GM21619 (cell line): ENCODE data around the gene SCYL3.
"Not testable (repeated sequence)": the region's sequence is repeated elsewhere in the genome, so short reads cannot be mapped to it uniquely, and the experiment has no call there.

Source experiments
- ATAC-seq: cut with Tn5 transposase; IDR thresholded peaks from one replicate; pipeline ENCODE4 v1.9.1; 2021; ENCODE audit not compliant: unreplicated experiment

Gene SCYL3

DNA sequence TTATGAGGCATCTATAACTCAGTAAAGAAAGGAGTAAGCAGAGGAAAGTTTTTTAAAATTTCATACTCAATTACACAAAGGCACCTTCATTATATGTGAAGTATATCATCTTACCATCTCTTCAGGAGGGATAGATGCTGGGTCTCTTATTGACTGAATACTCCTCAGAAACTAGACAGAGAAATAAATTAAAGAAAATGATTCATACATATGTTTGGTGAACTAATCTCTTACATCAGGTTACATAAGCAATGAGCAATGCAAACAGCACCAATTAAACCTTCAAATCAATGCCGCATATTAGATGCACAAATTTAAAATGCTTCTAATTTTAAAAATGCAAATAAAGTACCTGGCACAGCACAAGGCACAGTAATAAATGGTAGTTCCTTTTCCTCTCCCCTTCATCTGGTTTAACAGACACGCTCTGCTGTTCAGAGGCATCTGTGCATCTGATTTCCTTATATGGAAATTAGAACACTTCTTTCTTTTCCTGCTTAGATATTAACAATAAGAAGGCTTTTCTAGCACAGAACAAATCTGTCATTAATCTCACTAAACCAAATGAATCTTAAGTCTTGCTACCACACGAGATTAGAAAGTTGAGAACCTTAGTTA, 20.0 kb downstream of the SCYL3 start:
- no peak for ATAC-seq

DNA sequence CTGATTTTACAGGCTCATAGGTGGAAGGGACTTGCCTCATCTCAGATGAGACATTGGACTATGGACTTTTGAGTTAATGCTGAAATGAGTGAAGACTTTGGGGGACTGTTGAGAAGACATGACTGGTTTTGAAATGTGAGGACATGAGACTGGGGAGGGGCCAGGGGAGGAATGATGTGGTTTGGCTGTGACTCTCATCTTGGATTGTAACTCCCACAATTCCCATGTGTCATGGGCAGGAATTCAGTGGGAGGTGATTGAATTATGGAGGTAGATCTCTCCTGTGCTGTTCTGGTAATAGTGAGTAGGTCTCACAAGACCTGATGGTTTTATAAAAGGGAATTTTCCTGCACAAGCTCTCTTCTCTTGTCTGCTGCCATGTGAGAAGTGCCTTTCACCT, 20.8 kb downstream of the SCYL3 start:
- ATAC-seq = no peak

GRCh38 chr1:169871988-169872387, 21.7 kb downstream of the SCYL3 start:
- not testable (repeated sequence) for ATAC-seq

DNA sequence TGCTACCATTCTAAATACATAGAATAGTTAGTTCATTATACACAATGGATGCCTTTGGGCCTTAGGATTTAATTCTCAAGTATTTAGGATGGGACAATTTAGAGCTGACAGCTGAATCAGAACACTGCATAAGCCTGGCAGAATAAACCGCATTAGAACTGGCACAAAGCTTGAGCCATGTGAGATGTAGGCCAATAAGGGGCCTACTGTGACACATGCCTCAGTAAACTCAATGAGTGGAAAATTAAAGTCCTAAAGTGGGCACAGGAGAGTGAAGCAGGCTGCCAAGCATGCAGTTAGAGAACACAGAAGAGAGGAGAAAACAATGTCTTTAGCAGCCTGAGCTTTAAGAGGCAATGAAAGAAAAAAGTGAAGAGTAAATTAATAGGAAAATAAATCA, 24.3 kb downstream of the SCYL3 start:
- ATAC-seq = no peak

GRCh38 chr1:169868978-169869377, 24.7 kb downstream of the SCYL3 start:
- no peak for ATAC-seq

GRCh38 chr1:169867012-169867675, 26.6 kb downstream of the SCYL3 start:
- ATAC-seq = no peak

GRCh38 chr1:169866577-169866976, 27.1 kb downstream of the SCYL3 start:
- no peak for ATAC-seq

DNA sequence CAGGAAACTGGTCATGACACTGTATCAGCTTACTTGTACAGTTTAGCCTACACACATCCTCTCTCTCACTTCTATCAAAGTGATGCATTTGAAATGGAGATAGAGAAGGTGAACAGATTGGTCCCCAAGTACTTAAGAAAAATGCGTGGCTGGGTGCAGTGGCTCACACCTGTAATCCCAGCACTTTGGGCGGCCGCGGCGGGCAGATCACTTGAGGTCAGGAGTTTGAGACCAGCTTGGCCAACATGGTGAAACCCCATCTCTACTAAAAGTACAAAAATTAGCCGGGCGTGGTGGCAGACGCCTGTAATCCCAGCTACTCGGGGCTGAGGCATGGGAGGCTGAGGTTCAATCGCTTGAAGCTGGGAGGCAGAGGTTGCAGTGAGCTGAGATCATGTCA, 29.2 kb downstream of the SCYL3 start:
- ATAC-seq = not testable (repeated sequence)

DNA sequence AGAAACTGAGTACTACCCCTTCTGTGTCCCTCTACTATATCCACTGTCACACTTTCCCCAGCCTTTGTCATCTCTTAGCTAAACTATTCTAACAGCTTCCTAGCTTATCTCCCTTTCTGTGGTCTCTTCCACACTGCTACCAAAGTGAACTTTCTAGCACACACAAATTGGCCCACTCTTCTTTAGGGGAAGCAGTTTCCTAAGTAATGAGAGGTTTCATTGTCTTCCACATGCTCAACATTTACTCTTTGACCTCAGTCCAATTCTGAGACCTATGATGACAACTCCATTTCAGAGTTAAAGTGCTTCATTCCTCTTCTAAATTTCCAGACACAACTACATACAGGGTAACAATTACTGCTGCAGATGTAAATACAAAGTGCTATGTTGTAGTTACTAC, 32.9 kb downstream of the SCYL3 start:
- ATAC-seq = no peak

- ATAC-seq = no peak
Observed at GRCh38 chr1:169860187-169860586, 33.5 kb downstream of the SCYL3 start.

- no peak for ATAC-seq
Observed at GRCh38 chr1:169859001-169859400, 34.7 kb downstream of the SCYL3 start.

GRCh38 chr1:169858467-169858866, 35.2 kb downstream of the SCYL3 start:
- ATAC-seq = no peak

DNA sequence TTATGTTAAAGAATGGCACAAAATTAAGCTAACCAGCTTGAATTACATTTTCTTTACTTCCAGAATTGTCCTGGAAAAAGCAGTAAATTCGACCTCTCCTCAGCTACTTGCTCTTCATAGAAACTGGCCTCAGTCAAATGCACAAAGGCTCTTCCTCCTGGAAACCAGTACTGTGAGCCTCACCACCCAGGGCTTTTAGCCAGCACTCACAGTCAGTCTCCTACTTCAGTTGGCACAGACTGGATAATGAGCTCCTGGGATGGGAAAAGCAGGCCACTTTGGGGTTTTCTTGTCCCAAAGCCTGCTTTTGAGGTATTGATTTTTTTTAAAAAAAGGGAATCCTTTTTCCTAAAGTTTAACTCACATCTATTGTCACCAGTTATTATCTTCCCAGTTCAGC, 40.4 kb downstream of the SCYL3 start:
- no peak for ATAC-seq

DNA sequence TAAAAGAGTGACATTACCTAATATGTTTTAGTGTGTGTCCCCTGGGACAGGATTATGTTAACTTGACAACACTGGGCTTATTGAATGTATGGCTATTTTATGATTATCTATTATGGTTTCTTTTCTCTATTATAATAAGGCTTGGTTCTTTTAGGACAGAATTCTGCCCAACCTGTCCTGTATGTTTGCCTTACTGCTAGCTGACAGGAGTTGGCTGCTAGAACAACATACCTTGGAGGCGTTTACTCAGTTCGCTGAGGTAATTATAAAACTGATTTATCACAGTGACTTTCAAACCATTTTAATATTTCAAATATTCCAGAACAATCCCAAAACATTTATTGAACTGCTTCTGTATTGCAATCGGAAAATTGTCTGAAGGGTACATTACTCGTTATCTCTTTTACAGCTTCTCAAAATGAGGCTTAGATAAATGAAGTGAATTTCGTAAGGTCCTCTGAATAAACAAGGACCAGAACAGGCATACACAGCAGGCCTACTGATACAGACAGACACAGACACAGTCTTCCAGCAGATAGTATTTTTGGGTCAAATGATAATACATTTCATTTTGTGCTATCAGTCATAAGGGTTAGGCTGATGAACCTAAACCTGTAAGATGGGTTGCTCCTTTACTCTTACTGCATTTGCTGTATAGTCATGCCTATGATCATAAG, 44.2 kb downstream of the SCYL3 start:
- ATAC-seq = no peak

GRCh38 chr1:169848456-169848855, 45.2 kb downstream of the SCYL3 start:
- no peak for ATAC-seq

- no peak for ATAC-seq
Observed at GRCh38 chr1:169844941-169845608, 48.6 kb downstream of the SCYL3 start.

GRCh38 chr1:169838942-169839341, 54.8 kb downstream of the SCYL3 start:
- ATAC-seq = no peak

GRCh38 chr1:169836198-169836597, 57.5 kb downstream of the SCYL3 start:
- ATAC-seq = no peak

DNA sequence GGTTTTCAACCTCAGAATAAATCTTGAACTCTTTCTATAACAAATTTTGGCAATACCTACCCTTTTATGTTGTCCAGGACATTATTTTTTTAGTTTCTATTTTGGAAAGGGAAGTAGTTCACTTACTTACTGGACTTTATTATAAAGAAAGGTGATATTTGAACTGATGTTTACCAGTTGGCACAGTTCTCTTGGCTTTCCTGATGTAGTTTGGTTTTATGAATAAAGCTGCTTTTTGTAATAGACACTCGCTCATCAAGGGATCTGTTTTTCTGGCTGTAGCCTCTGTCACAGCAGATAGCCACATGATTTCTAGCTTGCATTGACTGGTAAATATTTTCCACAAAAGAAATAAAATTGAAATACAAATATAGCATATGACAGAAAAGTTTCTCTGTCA, 58.0 kb downstream of the SCYL3 start:
- no peak for ATAC-seq

- no peak for ATAC-seq
Observed at GRCh38 chr1:169834869-169835268, 58.8 kb downstream of the SCYL3 start.

DNA sequence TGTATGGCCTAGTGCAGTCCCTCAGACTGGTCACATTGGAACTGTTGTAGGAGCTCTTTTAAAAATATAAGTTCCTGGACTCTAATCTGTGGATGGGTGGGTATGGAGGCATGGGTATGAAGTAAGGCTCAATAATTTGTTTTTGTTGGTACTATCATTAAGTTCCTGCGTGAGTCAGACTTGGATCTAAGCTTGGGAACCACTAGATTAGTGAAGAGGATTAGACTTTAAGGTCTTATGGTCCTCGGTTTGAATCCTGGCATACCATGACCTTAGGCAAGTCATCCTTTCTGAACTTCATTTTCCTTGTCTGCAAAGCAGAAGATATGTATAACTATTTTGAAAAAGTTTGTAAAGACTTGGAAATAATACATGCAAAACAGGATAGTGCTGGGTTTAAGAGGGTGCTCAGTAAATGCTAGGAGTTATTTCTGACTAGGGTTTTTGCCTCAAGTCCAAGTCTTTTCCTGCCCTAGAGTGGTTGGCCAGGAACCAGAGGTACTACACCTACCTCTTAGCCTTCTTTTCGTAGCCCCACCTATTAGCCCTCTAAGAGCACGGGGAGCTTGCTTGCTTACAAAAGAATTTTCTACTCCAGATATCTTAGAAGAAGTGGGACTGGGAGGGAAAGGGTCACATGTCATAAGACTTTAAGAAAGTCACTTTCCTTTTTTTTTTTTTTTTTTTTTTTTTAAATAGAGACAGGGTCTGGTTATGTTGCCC, 60.4 kb downstream of the SCYL3 start:
- ATAC-seq = no peak
